Sigmoid colon (tissue), 7 donors: Measurements from ENCODE around the gene ALG12. TPM values are rescaled to one million over a fixed set of nuclear protein-coding genes. Genes with fewer than 3 reads are reported as not detected.
"Not testable (repeated sequence)": the region's sequence is repeated elsewhere in the genome, so short reads cannot be mapped to it uniquely, and the experiment has no call there.

ENCODE experiments used
- DNase-seq: peaks from one replicate; pipeline ENCODE4 v3.0.0-alpha.2; 2019
- H3K27ac ChIP-seq, 4 donors: fragments of 200-600 bp; sonication (generic); one replicate each; pipeline ENCODE4 v1.5.1; 2016 to 2019; ENCODE audit warnings: mild to moderate bottlenecking in 1 of 4
- H3K27me3 ChIP-seq, 3 donors: fragments of 200-600 bp; sonication (generic); one replicate each; pipeline ENCODE4 v1.5.1; 2019; ENCODE audit warnings: mild to moderate bottlenecking in 1 of 3
- H3K36me3 ChIP-seq, 4 donors: fragments of 200-600 bp; sonication (generic); one replicate each; pipeline ENCODE4 v1.5.1; 2016 to 2019
- H3K4me1 ChIP-seq, 4 donors: fragments of 200-600 bp; sonication (generic); one replicate each; pipeline ENCODE4 v1.5.1; 2017 to 2019
- H3K4me3 ChIP-seq, 4 donors: fragments of 200-600 bp; sonication (generic); one replicate each; pipeline ENCODE4 v1.5.1; 2017 to 2019; ENCODE audit warnings: mild to moderate bottlenecking in 2 of 4, moderate library complexity in 1 of 4
- H3K9me3 ChIP-seq, 4 donors: fragments of 200-600 bp in 3 of 4; sonication (generic) in 3 of 4; one replicate each; pipeline versions ENCODE4 v1.5.1 to v1.6.1; 2013 to 2019
- CTCF ChIP-seq, 4 experiments: fragments of 450-650 bp in 3 of 4; fragments of 200-600 bp in 1 of 4; IDR thresholded peaks; one replicate each; pipeline ENCODE4 v1.5.1; 2016 to 2019; ENCODE audit warnings: antibody characterized with exemption in 4 of 4, mild to moderate bottlenecking in 3 of 4, moderate library complexity in 2 of 4
- EP300 ChIP-seq, 4 donors: sonication (generic); formaldehyde crosslinking; IDR thresholded peaks; one replicate each; pipeline ENCODE4 v1.6.1; 2017; ENCODE audit warnings: antibody characterized with exemption in 4 of 4
- POLR2A ChIP-seq, 2 donors: fragments of 450-650 bp; IDR thresholded peaks; one replicate each; pipeline ENCODE4 v1.6.1; 2016; ENCODE audit warnings: antibody characterized with exemption in 2 of 2, mild to moderate bottlenecking in 2 of 2, moderate library complexity in 2 of 2
- POLR2AphosphoS5 ChIP-seq, 4 donors: sonication (generic); formaldehyde crosslinking; IDR thresholded peaks; one replicate each; pipeline ENCODE4 v1.6.1; 2017; ENCODE audit warnings: antibody characterized with exemption in 4 of 4
- WGBS, 2 donors: extraction: QIAGEN DNeasy Blood & Tissue Kit; methylation state at CpG; one replicate each; pipeline ENCODE4 v1.1.7; 2013; 5-methylcytosine and 5-hydroxymethylcytosine counted together
- intact Hi-C: fragments of 100-400 bp; cut with DNase I; formaldehyde crosslinking; loops from one replicate; pipeline ENCODE4 v1.15.1; 2023
- polyA plus RNA-seq, 3 donors: library from polyadenylated mRNA; stranded (reverse); fragments of 200-250 nt; gene quantifications; one replicate each; pipeline ENCODE4 v1.2.3, GENCODE V29; 2013
- total RNA-seq, 4 donors: library from RNA; depleted of rRNA; stranded (reverse); fragments of >200 nt; gene quantifications; one replicate each; pipeline ENCODE4 v1.1.0, GENCODE V29; 2016
- donor health status: healthy with polysubstance abuse.
- donor health status: Bipolar disorder and iron deficiency.
- donor health status: healthy.

The ALG12 gene
- total and polyA plus RNA-seq, 7 donors, result 1.8 to 23.9 (median 14.4) TPM

GRCh38 chr22:49855251-49855911 is 62.9 kb downstream of the ALG12 start:
- intact Hi-C loops, result loop anchor here (10.0 kb wide), 1 partner anchor 339 kb away; no protein-coding TSS in a partner anchor
- 10 to 39% methylated on average over 9 of the region's 9 CpGs for WGBS, 2 donors
- Histone ChIP-seq H3K27ac (peak overlapping the region in 2 of 4 donors; percentile 49 to 70), H3K9me3 (no peaks in the 10 kb centered on the region), H3K27me3 (peaks cover under 1 to 4% (median under 1%) of the 10 kb centered on the region in 3 donors), H3K4me1 (peaks cover 0 to 29% (median 20%) of the 10 kb centered on the region in 4 donors), H3K4me3 (peak overlapping the region in 1 of 4 donors; percentile 57), H3K36me3 (no peaks in the 10 kb centered on the region)
- DNase-seq, result no peak
- TF ChIP-seq EP300 (IDR thresholded peaks at IDR 0.05) (no peak), CTCF (IDR thresholded peaks at IDR 0.05) (no peak), POLR2A (IDR thresholded peaks at IDR 0.05) (no peak), POLR2AphosphoS5 (IDR thresholded peaks at IDR 0.05) (no peak)

- H3K4me1 ChIP-seq, result peaks cover 0 to 38% (median 30%) of the 10 kb centered on the region in 4 donors
- peaks cover 9 to 16% (median 13%) of the 10 kb centered on the region in 3 donors for H3K27me3 ChIP-seq
- DNase-seq, result no peak
- H3K4me3 ChIP-seq, result peak overlapping the region; percentile 44 to 70 (median 52)
- intact Hi-C loops, result loop anchor here (1.0 to 10.0 kb wide), 5 partner anchors 26 to 341 kb away; partner anchors contain the start of genes ALG12, CRELD2 and PIM3
- no peaks in the 10 kb centered on the region for H3K9me3 ChIP-seq
- WGBS, 2 donors, result 1% methylated on average over 101 of the region's 101 CpGs
- H3K27ac ChIP-seq, result peak overlapping the region; percentile 45 to 75 (median 60)
- TF ChIP-seq EP300 (IDR thresholded peaks at IDR 0.05), result no peak
- TF ChIP-seq POLR2AphosphoS5 (IDR thresholded peaks at IDR 0.05), result peak in 1 of 4 donors; percentile 9
- H3K36me3 ChIP-seq, result no peaks in the 10 kb centered on the region
These were observed 64.0 kb downstream of the ALG12 start for GRCh38 chr22:49853981-49854831.

- intact Hi-C loops, result loop anchor here (1.0 to 10.0 kb wide), 5 partner anchors 25 to 342 kb away; partner anchors contain the start of genes ALG12, CRELD2 and PIM3
- WGBS, 2 donors, result 1% methylated on average over 127 of the region's 127 CpGs
- Histone ChIP-seq H3K27ac (peak within 1 kb of the TSS; percentile 91 to 94 (median 92)), H3K9me3 (no peaks in the 10 kb centered on the region), H3K36me3 (no peaks in the 10 kb centered on the region), H3K27me3 (peaks cover 16 to 26% (median 20%) of the 10 kb centered on the region in 3 donors), H3K4me3 (peak within 1 kb of the TSS; percentile 52 to 70 (median 63)), H3K4me1 (peaks cover 0 to 49% (median 40%) of the 10 kb centered on the region in 4 donors)
- DNase-seq, result peak; percentile 97
- TF ChIP-seq EP300 (IDR thresholded peaks at IDR 0.05), result peak in 1 of 4 donors; percentile 28
- TF ChIP-seq CTCF (IDR thresholded peaks at IDR 0.05), result no peak
- peak; percentile 67 to 86 (median 84) for TF ChIP-seq POLR2AphosphoS5 (IDR thresholded peaks at IDR 0.05)
- TF ChIP-seq POLR2A (IDR thresholded peaks at IDR 0.05), result peak; percentile 27 to 54
These were observed 65.0 kb downstream of the ALG12 start, which contains the start of gene ZBED4 for GRCh38 chr22:49852898-49853894. Gene ZBED4 (plus strand): TSS chr22:49853844. CDS start chr22:49883663, 29,819 bp downstream.

- 24 to 55% methylated on average over 13 of the region's 13 CpGs for WGBS, 2 donors
- not testable (repeated sequence) for H3K36me3 ChIP-seq, DNase-seq, H3K9me3 ChIP-seq
- peak overlapping the region; percentile 91 to 94 (median 92) for H3K27ac ChIP-seq
- H3K4me1 ChIP-seq, result peaks cover 0 to 53% (median 44%) of the 10 kb centered on the region in 4 donors
- H3K4me3 ChIP-seq, result peak overlapping the region; percentile 52 to 70 (median 63)
- H3K27me3 ChIP-seq, result peaks cover 16 to 33% (median 26%) of the 10 kb centered on the region in 3 donors
- intact Hi-C loops, result loop anchor here (2.0 to 10.0 kb wide), 3 partner anchors 60 to 342 kb away; partner anchors contain the start of gene PIM3
These were observed 65.7 kb downstream of the ALG12 start for GRCh38 chr22:49852568-49852897.
